HepG2 (cell line): ENCODE measurements around the gene CEACAM4.

ENCODE experiments used
- ATF2 ChIP-seq: sonication (generic); formaldehyde crosslinking; IDR thresholded peaks from 2 replicates; pipeline ENCODE4 v1.4.0; 2020; ENCODE audit warnings: missing genetic modification reagents
- CHD2 ChIP-seq: IDR thresholded peaks from 2 replicates; pipeline ENCODE4 v1.6.1; 2011; ENCODE audit warnings: low read depth, low read length, improper control_type of control experiment
- CTCF ChIP-seq: sonication (generic); formaldehyde crosslinking; IDR thresholded peaks from 2 replicates; pipeline ENCODE4 v1.5.0; 2020; ENCODE audit warnings: mild to moderate bottlenecking, missing genetic modification reagents, moderate library complexity
- FOSL2 ChIP-seq: sonication (generic); formaldehyde crosslinking; IDR thresholded peaks from 2 replicates; pipeline ENCODE4 v1.4.0; 2020; ENCODE audit warnings: missing genetic modification reagents
- HES4 ChIP-seq: sonication (generic); formaldehyde crosslinking; IDR thresholded peaks from 2 replicates; pipeline ENCODE4 v1.9.0; 2021; ENCODE audit warnings: mild to moderate bottlenecking, missing genetic modification reagents, borderline replicate concordance
- HINFP ChIP-seq: sonication (generic); formaldehyde crosslinking; IDR thresholded peaks from 2 replicates; pipeline ENCODE4 v1.4.0; 2020; ENCODE audit warnings: low read depth, mild to moderate bottlenecking, missing genetic modification reagents
- IKZF1 ChIP-seq: fragments of 450-650 bp; IDR thresholded peaks from 2 replicates; pipeline ENCODE4 v1.7.1; 2016
- IRX3 ChIP-seq: sonication (generic); formaldehyde crosslinking; IDR thresholded peaks from 2 replicates; pipeline ENCODE4 v1.8.1; 2023; ENCODE audit warnings: mild to moderate bottlenecking, low read depth, missing genetic modification reagents, borderline replicate concordance
- JUN ChIP-seq: sonication (generic); formaldehyde crosslinking; IDR thresholded peaks from 2 replicates; pipeline ENCODE4 v1.4.0; 2020; ENCODE audit warnings: mild to moderate bottlenecking, missing genetic modification reagents
- SUZ12 ChIP-seq: fragments of 150-350 bp; IDR thresholded peaks from 2 replicates; pipeline ENCODE4 v1.6.1; 2014; ENCODE audit warnings: low read depth, low read length
- TAF1 ChIP-seq: sonication (generic); formaldehyde crosslinking; IDR thresholded peaks from 2 replicates; pipeline ENCODE4 v1.4.0; 2020; ENCODE audit warnings: missing genetic modification reagents
- ZNF33A ChIP-seq: sonication (generic); formaldehyde crosslinking; IDR thresholded peaks from 2 replicates; pipeline ENCODE4 v1.5.1; 2020; ENCODE audit warnings: missing genetic modification reagents, mild to moderate bottlenecking, moderate library complexity, borderline replicate concordance

- TF ChIP-seq IKZF1 (no peak), CHD2 (no peak), ATF2 (CRISPR knock-in tag) (no peak), HES4 (CRISPR knock-in tag) (no peak), CTCF (CRISPR knock-in tag) (no peak), IRX3 (no peak), JUN (CRISPR knock-in tag) (no peak), FOSL2 (CRISPR knock-in tag) (no peak), TAF1 (CRISPR knock-in tag) (no peak), HINFP (CRISPR knock-in tag) (no peak), SUZ12 (no peak), ZNF33A (CRISPR knock-in tag) (no peak)
These were observed 5.2 kb downstream of the CEACAM4 start for GRCh38 chr19:41621654-41622053.
